ENCODE measurements around the gene FTO. TPM values are rescaled to one million over a fixed set of nuclear protein-coding genes. Genes with fewer than 3 reads are reported as not detected.
A peak's percentile ranks its signal among the peaks of the same experiment; 100 is the strongest.

Gene FTO
- 59.7 and 65.8 TPM in 2 replicates for total RNA-seq

- intact Hi-C loops (cut with micrococcal nuclease), result loop anchor here (1.0 kb wide), 4 partner anchors 201 to 1225 kb away; partner anchors contain the start of gene AKTIP
- peak; percentile 96 for ATAC-seq (ENCODE audit: low read depth)
Measured at GRCh38 chr16:53703590-53704444, at the start of gene FTO, which contains the start of gene RPGRIP1L. FTO (plus strand) TSS chr16:53704156. RPGRIP1L (minus strand) TSS chr16:53703859; CDS start chr16:53700723, 3,136 bp downstream.

GRCh38 chr16:53654946-53655345, 49.0 kb upstream of the FTO start:
- DNase-seq (no peak), ATAC-seq (ENCODE audit: low read depth) (no peak)
- no peak for TF ChIP-seq CTCF (IDR thresholded peaks at IDR 0.05)
- ChIA-PET CTCF (no interaction called here), POLR2A (no interaction called here)
- Mint-ChIP-seq H3K4me3 (no peak overlapping the region), H3K36me3 (ENCODE audit: low read depth) (peaks cover 25% of the 10 kb centered on the region), H3K27me3 (no peaks in the 10 kb centered on the region), H3K27ac (no peak overlapping the region), H3K9me3 (no peaks in the 10 kb centered on the region), H3K4me1 (no peaks in the 10 kb centered on the region)
- intact Hi-C loops (cut with micrococcal nuclease), result no loop called here

More at GRCh38 chr16:53703590-53704444, at the start of gene FTO, which contains the start of gene RPGRIP1L:
- ChIA-PET POLR2A (interaction anchor here (1.1 to 1.8 kb wide), 3 partner anchors 201 to 642 kb away, joined by 3 to 14 read pairs (median 8); partner anchors contain the start of genes AKTIP and RBL2), CTCF (no interaction called here)
- peak within 1 kb of the TSS; percentile 96 for H3K4me3 Mint-ChIP-seq
- no peaks in the 10 kb centered on the region for H3K27me3 Mint-ChIP-seq
- peaks cover 14% of the 10 kb centered on the region for H3K36me3 Mint-ChIP-seq (ENCODE audit: low read depth)
- no peaks in the 10 kb centered on the region for H3K9me3 Mint-ChIP-seq
- no peak for TF ChIP-seq CTCF (IDR thresholded peaks at IDR 0.05)
- H3K4me1 Mint-ChIP-seq, result peaks cover 27% of the 10 kb centered on the region
- peak within 1 kb of the TSS; percentile 90 for H3K27ac Mint-ChIP-seq
- peak; percentile 91 for DNase-seq

- H3K27ac Mint-ChIP-seq, result no peak overlapping the region
- no peak for TF ChIP-seq CTCF (IDR thresholded peaks at IDR 0.05)
- no peak overlapping the region for H3K4me3 Mint-ChIP-seq
- CTCF ChIA-PET, result no interaction called here
- DNase-seq (no peak), ATAC-seq (ENCODE audit: low read depth) (no peak)
- peaks cover 1% of the 10 kb centered on the region for H3K36me3 Mint-ChIP-seq (ENCODE audit: low read depth)
- H3K27me3 Mint-ChIP-seq, result no peaks in the 10 kb centered on the region
- H3K9me3 Mint-ChIP-seq, result no peaks in the 10 kb centered on the region
- intact Hi-C loops (cut with micrococcal nuclease), result no loop called here
- POLR2A ChIA-PET, result interaction anchor here (0.6 kb wide), 1 partner anchor 60 kb away, joined by 4 read pairs; no protein-coding TSS in a partner anchor
- no peaks in the 10 kb centered on the region for H3K4me1 Mint-ChIP-seq
Measured at GRCh38 chr16:53662072-53662471, 41.9 kb upstream of the FTO start.

- ATAC-seq (ENCODE audit: low read depth), result no peak
- DNase-seq, result no peak
- POLR2A ChIA-PET, result no interaction called here
- Mint-ChIP-seq H3K27me3 (no peaks in the 10 kb centered on the region), H3K27ac (no peak overlapping the region), H3K9me3 (no peaks in the 10 kb centered on the region), H3K4me3 (no peak overlapping the region), H3K36me3 (ENCODE audit: low read depth) (no peaks in the 10 kb centered on the region), H3K4me1 (no peaks in the 10 kb centered on the region)
- CTCF ChIA-PET, result no interaction called here
- intact Hi-C loops (cut with micrococcal nuclease), result no loop called here
- TF ChIP-seq CTCF (IDR thresholded peaks at IDR 0.05), result no peak
Measured at GRCh38 chr16:53664724-53665345, 39.1 kb upstream of the FTO start.

- H3K27me3 Mint-ChIP-seq, result no peaks in the 10 kb centered on the region
- H3K4me3 Mint-ChIP-seq, result no peak overlapping the region
- POLR2A ChIA-PET, result no interaction called here
Measured at GRCh38 chr16:53666786-53667415, 37.1 kb upstream of the FTO start.

More at GRCh38 chr16:53666786-53667415, 37.1 kb upstream of the FTO start:
- no peaks in the 10 kb centered on the region for H3K9me3 Mint-ChIP-seq
- H3K4me1 Mint-ChIP-seq, result no peaks in the 10 kb centered on the region
- TF ChIP-seq CTCF (IDR thresholded peaks at IDR 0.05), result no peak
- H3K36me3 Mint-ChIP-seq (ENCODE audit: low read depth), result no peaks in the 10 kb centered on the region
- DNase-seq (no peak), ATAC-seq (ENCODE audit: low read depth) (no peak)
- H3K27ac Mint-ChIP-seq, result no peak overlapping the region
- CTCF ChIA-PET, result no interaction called here
- intact Hi-C loops (cut with micrococcal nuclease), result no loop called here

All from activated B cell treated with CpG ODN at 0.5 μM for 24 hours (primary cell).